Fibroblast of mammary gland (primary cell): ENCODE data around the gene SORCS1.

Source experiments
- DNase-seq: peaks from one replicate; pipeline ENCODE4 v3.0.0-alpha.2; 2010; ENCODE audit warnings: low read depth
- H3K4me3 ChIP-seq: 2 replicates; pipeline ENCODE4 v1.5.1; 2011; ENCODE audit warnings: low read depth, mild to moderate bottlenecking, low read length, moderate library complexity; ENCODE audit not compliant: control insufficient read depth
- TF ChIP-seq, protein P1 (sequence below): conservative IDR thresholded peaks from 2 replicates; pipeline ENCODE4 v1.5.1; 2011; ENCODE audit warnings: low read depth, low read length, inconsistent platforms; ENCODE audit not compliant: control insufficient read depth, insufficient read depth

The SORCS1 gene

DNA sequence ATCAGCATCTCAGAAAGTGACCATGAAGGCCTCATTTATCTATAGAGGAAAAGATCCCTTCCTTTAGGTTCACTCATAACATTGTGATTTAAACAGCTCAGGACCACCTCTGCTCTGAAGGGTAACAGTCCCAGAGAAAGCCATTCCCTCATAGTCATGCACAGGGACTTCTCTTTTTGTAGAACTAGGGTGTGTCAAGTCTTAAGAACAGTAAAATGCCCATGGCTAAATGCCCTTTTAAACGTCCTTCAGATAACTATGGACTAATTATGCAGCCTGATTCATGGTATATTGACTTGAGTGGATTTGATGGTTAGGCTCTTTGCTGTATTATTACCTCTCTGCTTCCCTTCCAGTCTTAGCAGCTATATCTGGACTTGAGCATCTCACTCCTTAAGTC is 337.8 kb downstream of the SORCS1 start:
- no peak for DNase-seq
- TF ChIP-seq, protein P1, sequence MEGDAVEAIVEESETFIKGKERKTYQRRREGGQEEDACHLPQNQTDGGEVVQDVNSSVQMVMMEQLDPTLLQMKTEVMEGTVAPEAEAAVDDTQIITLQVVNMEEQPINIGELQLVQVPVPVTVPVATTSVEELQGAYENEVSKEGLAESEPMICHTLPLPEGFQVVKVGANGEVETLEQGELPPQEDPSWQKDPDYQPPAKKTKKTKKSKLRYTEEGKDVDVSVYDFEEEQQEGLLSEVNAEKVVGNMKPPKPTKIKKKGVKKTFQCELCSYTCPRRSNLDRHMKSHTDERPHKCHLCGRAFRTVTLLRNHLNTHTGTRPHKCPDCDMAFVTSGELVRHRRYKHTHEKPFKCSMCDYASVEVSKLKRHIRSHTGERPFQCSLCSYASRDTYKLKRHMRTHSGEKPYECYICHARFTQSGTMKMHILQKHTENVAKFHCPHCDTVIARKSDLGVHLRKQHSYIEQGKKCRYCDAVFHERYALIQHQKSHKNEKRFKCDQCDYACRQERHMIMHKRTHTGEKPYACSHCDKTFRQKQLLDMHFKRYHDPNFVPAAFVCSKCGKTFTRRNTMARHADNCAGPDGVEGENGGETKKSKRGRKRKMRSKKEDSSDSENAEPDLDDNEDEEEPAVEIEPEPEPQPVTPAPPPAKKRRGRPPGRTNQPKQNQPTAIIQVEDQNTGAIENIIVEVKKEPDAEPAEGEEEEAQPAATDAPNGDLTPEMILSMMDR: no peak

DNA sequence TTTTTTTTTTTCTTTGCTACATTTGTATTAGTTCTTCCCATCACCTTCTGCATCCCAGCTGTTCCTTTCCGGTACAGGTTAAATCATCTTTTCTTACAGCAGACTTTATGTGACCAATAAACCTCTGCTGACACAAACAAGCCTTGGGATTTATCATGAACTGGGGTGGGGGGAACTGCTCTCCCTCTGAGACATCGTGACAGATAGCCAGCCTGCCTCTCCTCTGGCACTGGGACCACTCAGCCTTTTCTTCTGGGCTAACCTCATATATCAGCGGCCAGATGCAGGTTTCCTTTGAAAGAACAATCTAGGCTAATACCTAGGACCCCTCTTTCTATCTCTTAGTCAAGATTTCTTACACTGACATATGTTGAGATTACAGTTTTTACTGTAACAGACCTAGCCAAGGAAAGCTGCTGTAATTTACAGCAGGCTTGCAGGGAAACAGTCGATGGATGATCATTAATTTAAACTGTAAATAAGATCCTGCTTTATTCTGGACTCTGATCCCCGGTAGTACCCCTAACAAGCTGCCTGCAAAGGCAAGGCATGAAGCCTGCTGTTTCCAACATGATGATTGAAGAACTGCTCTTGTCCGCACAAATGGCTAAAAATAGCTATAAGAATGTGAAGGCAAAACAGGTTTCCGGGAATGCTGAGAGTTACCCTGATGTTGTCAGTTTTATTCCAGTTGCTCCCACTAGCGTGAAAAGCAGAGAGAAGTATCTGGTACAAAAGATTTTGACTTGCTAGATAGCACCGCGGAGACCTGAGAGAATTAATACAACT is 338.7 kb downstream of the SORCS1 start:
- TF ChIP-seq, protein P1: no peak
- DNase-seq: no peak
- no peak overlapping the region for H3K4me3 ChIP-seq

More for the DNA sequence above, 337.8 kb downstream of the SORCS1 start:
- H3K4me3 ChIP-seq: no peak overlapping the region

DNA sequence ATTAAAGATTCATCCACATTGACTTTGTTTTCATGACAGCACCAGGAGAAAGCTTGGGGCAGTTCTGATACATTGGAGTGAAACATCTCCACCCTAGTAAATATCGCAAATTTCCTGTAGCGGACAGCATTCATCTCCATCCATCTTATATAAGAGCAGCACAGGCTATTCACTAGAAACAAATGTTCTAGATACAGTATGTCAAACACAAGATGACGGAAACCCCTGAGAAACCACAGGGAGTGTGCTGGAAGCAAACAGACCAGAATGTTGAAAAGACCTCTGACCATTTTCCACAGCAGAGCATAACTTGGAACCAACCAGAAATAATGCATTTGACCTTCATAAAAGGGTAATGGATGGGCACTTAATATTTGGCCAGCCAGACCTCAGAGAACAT is 343.9 kb downstream of the SORCS1 start:
- H3K4me3 ChIP-seq: no peak overlapping the region
- TF ChIP-seq, protein P1: no peak
- DNase-seq: no peak

DNA sequence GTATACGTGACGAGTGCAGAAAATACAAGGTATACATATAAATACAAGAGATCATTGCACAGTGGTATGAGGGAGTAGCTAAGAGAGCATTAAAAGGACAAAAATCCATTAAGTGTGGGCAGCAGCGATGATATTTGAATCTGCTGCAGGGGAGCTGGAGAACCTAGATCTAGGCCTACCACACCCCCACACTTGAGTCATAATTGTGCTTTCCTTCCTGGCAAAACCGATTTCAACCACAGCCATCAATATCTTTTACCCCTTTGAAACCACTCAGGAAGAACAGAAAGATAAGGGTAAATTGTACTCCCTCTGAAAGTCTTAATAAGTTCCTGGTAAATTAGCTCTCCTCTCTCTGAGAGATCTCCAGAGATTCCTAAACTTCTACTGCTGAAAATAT is 345.0 kb downstream of the SORCS1 start:
- no peak overlapping the region for H3K4me3 ChIP-seq
- DNase-seq: no peak
- TF ChIP-seq, protein P1: no peak

DNA sequence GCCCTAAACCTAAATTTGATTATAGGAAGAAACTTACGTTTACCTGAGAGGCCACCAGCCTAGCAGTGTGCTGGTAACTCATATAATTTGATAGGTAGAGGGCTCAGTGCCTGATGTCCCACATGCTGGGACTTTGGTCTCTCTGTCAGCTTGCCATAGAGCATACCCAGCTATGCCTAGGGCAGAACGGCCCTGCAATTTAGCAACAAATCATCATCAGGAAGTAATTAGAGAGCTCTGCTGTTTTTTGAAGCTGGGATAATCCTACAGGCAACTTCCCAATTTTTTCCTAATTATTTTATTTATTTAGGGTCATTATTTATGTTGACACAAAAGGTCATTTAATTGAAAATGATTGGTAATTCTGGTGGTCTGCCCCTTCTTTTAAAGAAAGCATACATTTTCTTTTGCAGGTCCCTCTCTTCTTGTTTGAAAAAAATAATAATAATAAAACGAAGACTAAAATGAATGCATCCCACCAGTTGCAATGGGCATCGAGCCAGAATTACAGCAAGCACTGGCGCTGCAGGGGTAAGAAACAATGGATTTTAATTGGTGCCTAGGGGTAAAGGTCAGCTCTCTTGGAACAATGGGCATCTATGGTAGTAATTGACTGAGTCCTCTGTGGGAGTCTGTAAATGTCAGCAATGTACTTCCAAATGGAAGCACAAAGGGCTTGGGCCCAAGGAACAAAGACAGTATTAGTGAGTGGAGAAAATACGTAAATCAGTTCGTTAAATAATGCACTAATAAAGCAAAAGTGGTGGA is 348.0 kb downstream of the SORCS1 start:
- no peak for DNase-seq
- TF ChIP-seq, protein P1: no peak
- H3K4me3 ChIP-seq: no peak overlapping the region

DNA sequence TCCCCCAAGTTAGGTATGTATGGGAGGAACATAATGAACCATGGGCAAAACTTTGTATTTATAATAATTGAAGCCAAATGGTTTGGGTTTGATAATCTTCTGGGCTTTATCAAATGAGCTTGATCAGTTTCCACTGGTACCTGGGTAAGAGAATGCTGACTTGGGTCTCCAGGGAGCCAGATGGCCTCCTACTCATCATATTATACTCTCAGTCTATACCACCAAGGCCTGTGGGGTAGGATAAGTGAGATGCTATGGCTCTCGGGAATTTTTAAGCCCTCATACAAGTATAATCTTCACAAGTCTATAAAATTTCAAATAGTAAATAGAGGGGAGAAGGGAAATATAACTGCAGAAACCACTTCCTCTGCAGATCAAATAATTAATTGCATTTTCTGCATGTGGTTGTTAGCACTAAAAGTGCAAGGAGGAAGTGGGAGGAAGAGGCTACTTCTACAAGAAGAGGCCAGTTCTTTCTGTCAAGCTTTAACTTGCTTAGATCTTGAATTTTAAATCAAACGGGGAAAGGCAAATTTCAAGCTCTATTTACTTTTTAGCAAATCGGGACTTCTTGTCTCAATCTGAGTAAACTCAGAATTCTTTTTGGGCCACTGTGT is 349.0 kb downstream of the SORCS1 start:
- no peak for DNase-seq
- TF ChIP-seq, protein P1: no peak
- no peak overlapping the region for H3K4me3 ChIP-seq
